Stimulated activated memory B cell treated with anti-CD40 and anti-IgM and Interleukin-4, amounts not matched to agents 10 μg/mL and 1 μg/mL and 100 μg/mL, for 72 hours (primary cell): ENCODE measurements around the gene UBQLN2.
A peak's percentile ranks its signal among the peaks of the same experiment; 100 is the strongest.
"Not testable (repeated sequence)": the region's sequence is repeated elsewhere in the genome, so short reads cannot be mapped to it uniquely, and the experiment has no call there.

Source experiments
- ATAC-seq: fragments of 150-1000 bp; cut with Tn5 transposase; 2 replicates; pipeline ENCODE4 v1.10.0; 2021
- H3K27ac Mint-ChIP-seq: one replicate; pipeline ENCODE4 v1.8.0; 2022; ENCODE audit warnings: mild to moderate bottlenecking, mixed read lengths
- H3K27me3 Mint-ChIP-seq: one replicate; pipeline ENCODE4 v1.8.0; 2022; ENCODE audit warnings: mixed read lengths
- H3K36me3 Mint-ChIP-seq: one replicate; pipeline ENCODE4 v1.8.0; 2022; ENCODE audit warnings: mixed read lengths
- H3K4me1 Mint-ChIP-seq: one replicate; pipeline ENCODE4 v1.8.0; 2022; ENCODE audit warnings: mixed read lengths
- H3K4me3 Mint-ChIP-seq: one replicate; pipeline ENCODE4 v1.8.0; 2022; ENCODE audit warnings: mild to moderate bottlenecking, moderate library complexity, mixed read lengths
- H3K9me3 Mint-ChIP-seq: one replicate; pipeline ENCODE4 v1.8.0; 2022; ENCODE audit warnings: mixed read lengths

The UBQLN2 gene

GRCh38 chrX:56563231-56564161 is at the start of gene UBQLN2:
Gene UBQLN2 (plus strand): TSS chrX:56563627. CDS start chrX:56563874, 247 bp downstream.
- ATAC-seq = peak; percentile 93
- Mint-ChIP-seq H3K27me3 (no peaks in the 10 kb centered on the region), H3K27ac (peak within 1 kb of the TSS; percentile 96), H3K4me3 (peak within 1 kb of the TSS; percentile 88), H3K36me3 (peaks cover 8% of the 10 kb centered on the region), H3K9me3 (no peaks in the 10 kb centered on the region), H3K4me1 (peaks cover 17% of the 10 kb centered on the region)

GRCh38 chrX:56519642-56520041 is 43.8 kb upstream of the UBQLN2 start:
- no peak overlapping the region for H3K4me3 Mint-ChIP-seq
- H3K27me3 Mint-ChIP-seq = peaks cover 8% of the 10 kb centered on the region
- ATAC-seq = no peak
- no peaks in the 10 kb centered on the region for H3K9me3 Mint-ChIP-seq
- no peaks in the 10 kb centered on the region for H3K36me3 Mint-ChIP-seq
- no peaks in the 10 kb centered on the region for H3K4me1 Mint-ChIP-seq
- H3K27ac Mint-ChIP-seq = no peak overlapping the region

- H3K4me1 Mint-ChIP-seq, H3K36me3 Mint-ChIP-seq, H3K27me3 Mint-ChIP-seq, H3K9me3 Mint-ChIP-seq, ATAC-seq, H3K4me3 Mint-ChIP-seq, H3K27ac Mint-ChIP-seq: not testable (repeated sequence)
Measured at GRCh38 chrX:56529482-56530007, 33.9 kb upstream of the UBQLN2 start.

- H3K27ac Mint-ChIP-seq = no peak overlapping the region
- no peaks in the 10 kb centered on the region for H3K36me3 Mint-ChIP-seq
- peaks cover 5% of the 10 kb centered on the region for H3K9me3 Mint-ChIP-seq
- no peaks in the 10 kb centered on the region for H3K27me3 Mint-ChIP-seq
- ATAC-seq = no peak
- no peak overlapping the region for H3K4me3 Mint-ChIP-seq
- no peaks in the 10 kb centered on the region for H3K4me1 Mint-ChIP-seq
Measured at GRCh38 chrX:56530011-56530410, 33.4 kb upstream of the UBQLN2 start.

GRCh38 chrX:56550667-56551066 is 12.8 kb upstream of the UBQLN2 start:
- Mint-ChIP-seq H3K9me3 (peaks cover 7% of the 10 kb centered on the region), H3K4me3 (no peak overlapping the region), H3K27me3 (no peaks in the 10 kb centered on the region), H3K4me1 (no peaks in the 10 kb centered on the region), H3K36me3 (no peaks in the 10 kb centered on the region), H3K27ac (no peak overlapping the region)
- ATAC-seq = no peak

- Mint-ChIP-seq H3K27me3 (no peaks in the 10 kb centered on the region), H3K36me3 (no peaks in the 10 kb centered on the region), H3K27ac (no peak overlapping the region), H3K4me3 (no peak overlapping the region), H3K4me1 (no peaks in the 10 kb centered on the region), H3K9me3 (no peaks in the 10 kb centered on the region)
- ATAC-seq = no peak
Measured at GRCh38 chrX:56554870-56555269, 8.6 kb upstream of the UBQLN2 start.

- no peak overlapping the region for H3K27ac Mint-ChIP-seq
- no peak overlapping the region for H3K4me3 Mint-ChIP-seq
- no peaks in the 10 kb centered on the region for H3K36me3 Mint-ChIP-seq
- no peaks in the 10 kb centered on the region for H3K9me3 Mint-ChIP-seq
- ATAC-seq = no peak
- no peaks in the 10 kb centered on the region for H3K27me3 Mint-ChIP-seq
- no peaks in the 10 kb centered on the region for H3K4me1 Mint-ChIP-seq
Measured at GRCh38 chrX:56557376-56557929, 6.0 kb upstream of the UBQLN2 start.

GRCh38 chrX:56564164-56564885 is 898 bp downstream of the UBQLN2 start:
- Mint-ChIP-seq H3K27me3 (no peaks in the 10 kb centered on the region), H3K4me3 (peak overlapping the region; percentile 88), H3K36me3 (peaks cover 11% of the 10 kb centered on the region), H3K27ac (peak overlapping the region; percentile 96), H3K4me1 (peaks cover 20% of the 10 kb centered on the region), H3K9me3 (no peaks in the 10 kb centered on the region)
- peak; percentile 47 for ATAC-seq

GRCh38 chrX:56564921-56565840 is 1.8 kb downstream of the UBQLN2 start:
- peaks cover 11% of the 10 kb centered on the region for H3K36me3 Mint-ChIP-seq

GRCh38 chrX:56569378-56570057 is 6.1 kb downstream of the UBQLN2 start:
- H3K27me3 Mint-ChIP-seq = no peaks in the 10 kb centered on the region
- H3K27ac Mint-ChIP-seq = peak overlapping the region; percentile 14
- H3K9me3 Mint-ChIP-seq = no peaks in the 10 kb centered on the region
- peaks cover 16% of the 10 kb centered on the region for H3K36me3 Mint-ChIP-seq
- ATAC-seq = no peak
- peaks cover 17% of the 10 kb centered on the region for H3K4me1 Mint-ChIP-seq
- H3K4me3 Mint-ChIP-seq = no peak overlapping the region

More at GRCh38 chrX:56564921-56565840, 1.8 kb downstream of the UBQLN2 start:
- Mint-ChIP-seq H3K4me1 (peaks cover 20% of the 10 kb centered on the region), H3K9me3 (no peaks in the 10 kb centered on the region), H3K27ac (peak overlapping the region; percentile 96), H3K27me3 (no peaks in the 10 kb centered on the region), H3K4me3 (peak overlapping the region; percentile 88)
- no peak for ATAC-seq

- Mint-ChIP-seq H3K36me3 (peaks cover 27% of the 10 kb centered on the region), H3K27me3 (no peaks in the 10 kb centered on the region), H3K4me3 (no peak overlapping the region), H3K27ac (no peak overlapping the region), H3K4me1 (peaks cover 17% of the 10 kb centered on the region), H3K9me3 (no peaks in the 10 kb centered on the region)
- no peak for ATAC-seq
Measured at GRCh38 chrX:56572975-56573374, 9.5 kb downstream of the UBQLN2 start.

GRCh38 chrX:56574861-56575260 is 11.4 kb downstream of the UBQLN2 start:
- H3K27me3 Mint-ChIP-seq = no peaks in the 10 kb centered on the region
- H3K4me3 Mint-ChIP-seq = no peak overlapping the region
- no peaks in the 10 kb centered on the region for H3K9me3 Mint-ChIP-seq
- no peak overlapping the region for H3K27ac Mint-ChIP-seq
- H3K36me3 Mint-ChIP-seq = peaks cover 39% of the 10 kb centered on the region
- H3K4me1 Mint-ChIP-seq = peaks cover 20% of the 10 kb centered on the region
- ATAC-seq = no peak

GRCh38 chrX:56576721-56577120 is 13.3 kb downstream of the UBQLN2 start:
- no peak overlapping the region for H3K27ac Mint-ChIP-seq
- no peak overlapping the region for H3K4me3 Mint-ChIP-seq
- H3K27me3 Mint-ChIP-seq = no peaks in the 10 kb centered on the region
- peaks cover 53% of the 10 kb centered on the region for H3K36me3 Mint-ChIP-seq
- no peak for ATAC-seq
- H3K4me1 Mint-ChIP-seq = peaks cover 20% of the 10 kb centered on the region
- no peaks in the 10 kb centered on the region for H3K9me3 Mint-ChIP-seq
